Liver (tissue), 9 donors: Measurements from ENCODE around the gene MINK1. TPM values are rescaled to one million over a fixed set of nuclear protein-coding genes. Genes with fewer than 3 reads are reported as not detected.

ENCODE experiments used
- DNase-seq: peaks from one replicate; pipeline ENCODE4 v3.0.0-alpha.2; 2017; ENCODE audit warnings: low spot score
- H3K27ac ChIP-seq, 2 donors: one replicate each; pipeline ENCODE4 v1.7.0; 2013; ENCODE audit warnings: inconsistent platforms in 2 of 2, low read length in 2 of 2, control low read depth in 1 of 2, low read depth in 1 of 2, mild to moderate bottlenecking in 1 of 2
- H3K27me3 ChIP-seq, 4 donors: one replicate each; pipeline versions ENCODE4 v1.6.1 to v1.7.0; 2013; ENCODE audit warnings: low read length in 3 of 4, inconsistent platforms in 1 of 4, mild to moderate bottlenecking in 1 of 4, moderate library complexity in 1 of 4; ENCODE audit not compliant: control insufficient read depth in 4 of 4, insufficient read depth in 4 of 4
- H3K36me3 ChIP-seq, 4 donors: one replicate each; pipeline versions ENCODE4 v1.6.1 to v1.7.0; 2013; ENCODE audit warnings: low read length in 3 of 4, mild to moderate bottlenecking in 3 of 4, low read depth in 1 of 4, moderate library complexity in 1 of 4; ENCODE audit not compliant: control insufficient read depth in 4 of 4, insufficient read depth in 3 of 4
- H3K4me1 ChIP-seq, 4 donors: one replicate each; pipeline versions ENCODE4 v1.6.1 to v1.7.0; 2013; ENCODE audit warnings: low read length in 3 of 4, mild to moderate bottlenecking in 3 of 4, moderate library complexity in 1 of 4; ENCODE audit not compliant: control insufficient read depth in 4 of 4, insufficient read depth in 4 of 4
- H3K4me3 ChIP-seq, 3 donors: one replicate each; pipeline versions ENCODE4 v1.6.1 to v1.7.0; 2013; ENCODE audit warnings: low read length in 3 of 3, control low read depth in 1 of 3, low read depth in 1 of 3, mild to moderate bottlenecking in 1 of 3
- H3K9ac ChIP-seq, 2 donors: one replicate each; pipeline ENCODE4 v1.7.0; 2013; ENCODE audit warnings: low read length in 2 of 2, mild to moderate bottlenecking in 2 of 2, moderate library complexity in 2 of 2, control low read depth in 1 of 2, low read depth in 1 of 2
- H3K9me3 ChIP-seq, 4 donors: one replicate each; pipeline versions ENCODE4 v1.6.1 to v1.7.0; 2013; ENCODE audit warnings: low read length in 3 of 4; ENCODE audit not compliant: control insufficient read depth in 4 of 4
- ATF3 ChIP-seq: IDR thresholded peaks from 2 replicates; pipeline ENCODE4 v1.6.1; 2016; ENCODE audit warnings: antibody characterized with exemption
- EGR1 ChIP-seq, 2 donors: IDR thresholded peaks; 2 replicates each; pipeline ENCODE4 v1.6.1; 2016 to 2018; ENCODE audit warnings: antibody characterized with exemption in 2 of 2, low read depth in 2 of 2
- FOXA1 ChIP-seq: IDR thresholded peaks from 2 replicates; pipeline ENCODE4 v1.6.1; 2016; ENCODE audit warnings: antibody characterized with exemption
- FOXA2 ChIP-seq: IDR thresholded peaks from 2 replicates; pipeline ENCODE4 v1.6.1; 2016; ENCODE audit warnings: antibody characterized with exemption
- GABPA ChIP-seq, 2 donors: IDR thresholded peaks in 1 of 2; conservative IDR thresholded peaks in 1 of 2; 2 replicates each; pipeline ENCODE4 v1.6.1; 2016; ENCODE audit warnings: antibody characterized with exemption in 2 of 2, mild to moderate bottlenecking in 1 of 2, moderate library complexity in 1 of 2
- HNF4G ChIP-seq: IDR thresholded peaks from 2 replicates; pipeline ENCODE4 v1.6.1; 2016; ENCODE audit warnings: antibody characterized with exemption
- JUND ChIP-seq, 2 donors: IDR thresholded peaks; 2 replicates each; pipeline ENCODE4 v1.6.1; 2016; ENCODE audit warnings: antibody characterized with exemption in 2 of 2
- RAD21 ChIP-seq, 2 donors: IDR thresholded peaks; 2 replicates each; pipeline ENCODE4 v1.6.1; 2016; ENCODE audit warnings: antibody characterized with exemption in 2 of 2, mild to moderate bottlenecking in 2 of 2
- REST ChIP-seq: IDR thresholded peaks from 2 replicates; pipeline ENCODE4 v1.6.1; 2016; ENCODE audit warnings: antibody characterized with exemption, mild to moderate bottlenecking
- RXRA ChIP-seq, 2 donors: IDR thresholded peaks; 2 replicates each; pipeline ENCODE4 v1.6.1; 2017 to 2018; ENCODE audit warnings: antibody characterized with exemption in 2 of 2, mild to moderate bottlenecking in 1 of 2
- TAF1 ChIP-seq: conservative IDR thresholded peaks from 2 replicates; pipeline ENCODE4 v1.6.1; 2016; ENCODE audit warnings: antibody characterized with exemption, mild to moderate bottlenecking
- YY1 ChIP-seq: IDR thresholded peaks from 2 replicates; pipeline ENCODE4 v1.6.1; 2016; ENCODE audit warnings: antibody characterized with exemption, mild to moderate bottlenecking
- ZBTB33 ChIP-seq: IDR thresholded peaks from 2 replicates; pipeline ENCODE4 v1.6.1; 2016; ENCODE audit warnings: antibody characterized with exemption
- WGBS: extraction: QIAGEN DNeasy Blood & Tissue Kit; methylation state at CpG from one replicate; pipeline ENCODE4 v1.1.7; 2013; 5-methylcytosine and 5-hydroxymethylcytosine counted together
- polyA plus RNA-seq, 2 donors: library from polyadenylated mRNA; stranded (reverse) in 1 of 2; unstranded in 1 of 2; fragments of 200-250 nt in 1 of 2; fragments of >200 nt in 1 of 2; fragmentation: Nextera tagmentation in 1 of 2; extraction: Ambion mirVana in 1 of 2; gene quantifications; one replicate each; pipeline versions ENCODE4 v1.2.1 to v1.2.3, GENCODE V29; 2013 to 2015
- total RNA-seq, 2 donors: library from RNA; depleted of rRNA; stranded (reverse); fragments of >200 nt; gene quantifications; one replicate each; pipeline ENCODE4 v1.2.3, GENCODE V29; 2014
- TF ChIP-seq, protein P1 (sequence below): IDR thresholded peaks from 2 replicates; pipeline ENCODE4 v1.6.1; 2016; ENCODE audit warnings: antibody characterized with exemption
- TF ChIP-seq, protein P2 (sequence below): fragments of 150-350 bp; IDR thresholded peaks from 2 replicates; pipeline ENCODE4 v1.5.1; 2017; ENCODE audit warnings: improper control_type of control experiment, low read depth, low read length; ENCODE audit not compliant: missing input control
- donor health status: healthy.
- donor health status: healthy.
- donor health status: healthy.
- donor health status: healthy.
- donor health status: healthy.

The MINK1 gene
- total and polyA plus RNA-seq, 4 donors: 6.9 to 30.6 (median 21.1) TPM

DNA sequence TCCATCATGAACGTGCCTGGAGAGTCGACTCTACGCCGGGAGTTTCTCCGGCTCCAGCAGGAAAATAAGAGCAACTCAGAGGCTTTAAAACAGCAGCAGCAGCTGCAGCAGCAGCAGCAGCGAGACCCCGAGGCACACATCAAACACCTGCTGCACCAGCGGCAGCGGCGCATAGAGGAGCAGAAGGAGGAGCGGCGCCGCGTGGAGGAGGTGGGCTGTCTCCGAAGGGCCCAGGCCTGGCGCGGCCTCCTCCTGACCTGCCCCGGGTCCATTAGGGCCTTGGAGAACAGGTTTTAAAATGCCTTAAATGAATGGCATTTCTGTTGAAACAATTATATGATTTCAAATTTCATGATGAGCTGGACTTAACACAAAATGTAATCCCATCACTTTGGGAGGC lies 54.4 kb downstream of the MINK1 start:
- Histone ChIP-seq H3K27me3 (no peaks in the 10 kb centered on the region), H3K36me3 (peaks cover 20 to 56% (median 31%) of the 10 kb centered on the region in 4 donors), H3K27ac (no peak overlapping the region), H3K4me3 (no peak overlapping the region), H3K9me3 (no peaks in the 10 kb centered on the region), H3K4me1 (peaks cover 0 to 5% (median 3%) of the 10 kb centered on the region in 4 donors), H3K9ac (no peak overlapping the region)
- DNase-seq: no peak
- TF ChIP-seq ATF3 (no peak), FOXA2 (no peak), RAD21 (IDR thresholded peaks at IDR 0.05) (no peak), EGR1 (IDR thresholded peaks at IDR 0.05; ENCODE audit: low read depth in 2 of 2) (no peak), GABPA (IDR thresholded peaks at IDR 0.05 in 1 of 2, conservative IDR thresholded peaks at IDR 0.05 in 1 of 2) (no peak), FOXA1 (no peak), RXRA (IDR thresholded peaks at IDR 0.05) (no peak), ZBTB33 (no peak), JUND (IDR thresholded peaks at IDR 0.05) (no peak), REST (no peak), TAF1 (no peak), YY1 (no peak), HNF4G (no peak)
- TF ChIP-seq, protein P1, sequence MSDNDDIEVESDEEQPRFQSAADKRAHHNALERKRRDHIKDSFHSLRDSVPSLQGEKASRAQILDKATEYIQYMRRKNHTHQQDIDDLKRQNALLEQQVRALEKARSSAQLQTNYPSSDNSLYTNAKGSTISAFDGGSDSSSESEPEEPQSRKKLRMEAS: no peak
- TF ChIP-seq, protein P2, sequence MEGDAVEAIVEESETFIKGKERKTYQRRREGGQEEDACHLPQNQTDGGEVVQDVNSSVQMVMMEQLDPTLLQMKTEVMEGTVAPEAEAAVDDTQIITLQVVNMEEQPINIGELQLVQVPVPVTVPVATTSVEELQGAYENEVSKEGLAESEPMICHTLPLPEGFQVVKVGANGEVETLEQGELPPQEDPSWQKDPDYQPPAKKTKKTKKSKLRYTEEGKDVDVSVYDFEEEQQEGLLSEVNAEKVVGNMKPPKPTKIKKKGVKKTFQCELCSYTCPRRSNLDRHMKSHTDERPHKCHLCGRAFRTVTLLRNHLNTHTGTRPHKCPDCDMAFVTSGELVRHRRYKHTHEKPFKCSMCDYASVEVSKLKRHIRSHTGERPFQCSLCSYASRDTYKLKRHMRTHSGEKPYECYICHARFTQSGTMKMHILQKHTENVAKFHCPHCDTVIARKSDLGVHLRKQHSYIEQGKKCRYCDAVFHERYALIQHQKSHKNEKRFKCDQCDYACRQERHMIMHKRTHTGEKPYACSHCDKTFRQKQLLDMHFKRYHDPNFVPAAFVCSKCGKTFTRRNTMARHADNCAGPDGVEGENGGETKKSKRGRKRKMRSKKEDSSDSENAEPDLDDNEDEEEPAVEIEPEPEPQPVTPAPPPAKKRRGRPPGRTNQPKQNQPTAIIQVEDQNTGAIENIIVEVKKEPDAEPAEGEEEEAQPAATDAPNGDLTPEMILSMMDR: no peak
- 95% methylated on average over 18 of the region's 18 CpGs for WGBS
